Urinary bladder (tissue), 2 donors: ENCODE measurements around the gene GBP5. TPM values are rescaled to one million over a fixed set of nuclear protein-coding genes. Genes with fewer than 3 reads are reported as not detected.

Source experiments
- polyA plus RNA-seq: library from polyadenylated mRNA; stranded (reverse); fragments of 200-250 nt; gene quantifications from one replicate; pipeline ENCODE4 v1.2.3, GENCODE V29; 2013
- total RNA-seq: library from RNA; depleted of rRNA; stranded (reverse); fragments of >200 nt; gene quantifications from one replicate; pipeline ENCODE4 v1.2.3, GENCODE V29; 2014
- donor health status: healthy.

GBP5 gene
- total and polyA plus RNA-seq, 2 donors, result 0.95 to 1.5 TPM

Other genes with a start within 250 kb of the GBP5 start
- 55.4 TPM for gene GBP3, start 250.0 kb downstream of the GBP5 start, total RNA-seq
- gene GBP3, start 250.0 kb downstream of the GBP5 start, polyA plus RNA-seq, result 10.2 TPM
- gene GBP1, start 207.7 kb downstream of the GBP5 start, total RNA-seq, result 68.6 TPM
- gene GBP1, start 207.7 kb downstream of the GBP5 start, polyA plus RNA-seq, result 27.8 TPM
- gene GBP2, start 146.7 kb downstream of the GBP5 start, total RNA-seq, result 49.8 TPM
- 153 TPM for gene GBP2, start 146.7 kb downstream of the GBP5 start, polyA plus RNA-seq
- gene GBP7, start 96.9 kb downstream of the GBP5 start, total RNA-seq, result not detected
- 0.03 TPM for gene GBP7, start 96.9 kb downstream of the GBP5 start, polyA plus RNA-seq
- 9.6 TPM for gene GBP4, start 73.9 kb downstream of the GBP5 start, total RNA-seq
- 10.1 TPM for gene GBP4, start 73.9 kb downstream of the GBP5 start, polyA plus RNA-seq
- 1.6 TPM for gene GBP6, start 91.2 kb upstream of the GBP5 start, total RNA-seq
- not detected for gene GBP6, start 91.2 kb upstream of the GBP5 start, polyA plus RNA-seq